ENCODE results near the gene HPCA.

HPCA gene

GRCh38 chr1:32890516-32891240 is 4.4 kb downstream of the HPCA start:
- DNase-seq (ENCODE audit: low spot score): no peak

DNA sequence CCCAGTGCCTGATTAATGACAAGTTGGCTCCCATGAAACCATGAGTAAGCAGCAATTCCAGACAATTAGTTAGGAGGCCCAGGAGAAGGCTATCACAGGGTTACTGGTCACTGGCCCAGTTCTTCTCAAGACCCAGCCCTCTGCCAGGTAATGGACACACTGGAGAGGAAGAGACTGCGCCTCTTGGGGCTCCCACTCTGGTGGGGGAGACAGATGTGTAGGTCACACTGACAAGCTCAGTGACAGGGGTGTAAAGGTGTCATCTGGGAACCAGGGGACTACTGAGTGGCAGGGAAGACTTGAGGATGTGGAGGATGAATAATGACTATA is 4.9 kb downstream of the HPCA start:
- no peak for DNase-seq (ENCODE audit: low spot score)

DNA sequence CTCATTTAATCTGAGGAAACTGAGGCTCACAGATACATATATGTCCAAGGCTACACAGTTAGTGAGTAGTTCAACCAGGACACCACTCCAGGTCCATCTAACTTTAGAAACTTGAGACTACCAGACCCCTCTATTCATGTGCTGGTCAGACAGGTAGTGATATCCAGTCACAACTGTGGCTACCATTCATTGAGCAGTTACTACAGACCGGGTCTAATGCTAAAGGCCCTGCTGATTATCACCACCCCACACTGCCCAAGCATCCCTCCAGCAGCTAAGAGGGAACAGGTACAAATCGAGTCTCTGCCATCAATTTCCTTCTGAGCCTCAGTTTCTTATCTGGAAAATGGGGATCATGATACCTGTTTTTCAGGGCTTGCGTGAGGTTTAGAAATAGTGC is 5.3 kb downstream of the HPCA start:
- no peak for DNase-seq (ENCODE audit: low spot score)

- DNase-seq (ENCODE audit: low spot score): peak; percentile 69
These were observed 6.3 kb downstream of the HPCA start for GRCh38 chr1:32892368-32893197.

DNA sequence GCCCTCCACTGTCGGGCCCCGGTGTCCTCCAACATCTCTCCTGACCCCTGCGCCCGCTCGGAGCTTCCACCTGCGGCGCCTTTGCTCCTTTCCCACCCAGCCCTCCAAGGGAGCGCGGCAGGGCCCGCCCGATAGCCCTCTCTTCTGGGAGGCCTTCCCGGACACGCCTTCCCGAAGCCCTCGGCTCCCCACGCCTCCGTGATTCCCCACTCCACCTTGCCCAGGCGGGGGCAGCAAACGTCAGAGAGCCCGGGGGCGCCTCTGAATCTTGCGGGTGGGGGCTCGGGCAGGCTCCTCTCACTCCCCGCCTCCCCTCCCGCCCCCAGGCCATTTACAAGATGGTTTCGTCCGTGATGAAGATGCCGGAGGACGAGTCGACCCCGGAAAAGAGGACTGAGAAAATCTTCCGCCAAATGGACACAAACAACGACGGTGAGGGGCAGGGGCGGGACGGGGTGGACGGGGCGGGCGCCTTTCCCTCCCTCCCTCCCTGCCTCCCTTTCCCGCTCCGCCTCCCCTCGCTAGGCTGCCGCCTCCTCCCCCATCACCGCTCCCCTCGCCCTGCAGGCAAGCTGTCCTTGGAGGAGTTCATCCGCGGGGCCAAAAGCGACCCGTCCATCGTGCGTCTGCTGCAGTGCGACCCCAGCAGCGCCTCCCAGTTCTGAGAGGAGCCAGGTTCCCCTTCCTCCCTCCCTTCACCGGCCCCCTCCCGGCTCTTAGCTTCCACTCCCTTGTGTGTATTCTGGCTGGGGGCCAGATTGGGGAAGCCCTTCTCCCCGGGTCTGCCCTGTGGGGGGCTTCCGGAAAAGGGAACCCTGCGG is 7.1 kb downstream of the HPCA start:
- DNase-seq (ENCODE audit: low spot score): no peak

DNA sequence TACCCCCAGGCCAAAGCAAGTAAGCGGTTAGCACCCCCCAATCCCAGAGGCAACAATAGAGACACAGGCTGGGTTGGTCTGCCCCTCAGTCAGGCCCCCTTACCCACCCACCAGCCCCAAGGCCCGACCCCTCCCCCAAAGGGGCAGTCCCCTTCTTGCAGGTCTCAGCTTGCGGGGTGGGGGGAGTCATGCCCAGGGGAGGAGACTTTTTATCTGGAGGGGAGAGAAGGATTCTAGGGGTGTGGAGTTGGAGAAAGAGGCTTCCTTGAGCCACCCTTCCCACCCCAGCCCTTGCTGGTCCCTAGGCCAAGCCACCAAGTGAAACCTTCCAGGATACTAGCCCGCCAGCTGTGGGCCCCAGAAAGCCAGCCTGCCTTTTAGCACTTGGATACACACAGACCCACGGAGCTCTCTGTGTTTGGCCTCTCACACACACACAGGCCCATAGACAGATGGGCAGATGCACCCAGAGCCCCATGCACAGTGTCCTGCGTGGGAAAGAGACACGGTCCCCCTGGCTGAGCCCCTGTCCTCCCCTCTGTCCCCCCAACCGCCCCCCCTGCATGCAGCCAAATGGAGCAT is 7.8 kb downstream of the HPCA start:
- no peak for DNase-seq (ENCODE audit: low spot score)

DNA sequence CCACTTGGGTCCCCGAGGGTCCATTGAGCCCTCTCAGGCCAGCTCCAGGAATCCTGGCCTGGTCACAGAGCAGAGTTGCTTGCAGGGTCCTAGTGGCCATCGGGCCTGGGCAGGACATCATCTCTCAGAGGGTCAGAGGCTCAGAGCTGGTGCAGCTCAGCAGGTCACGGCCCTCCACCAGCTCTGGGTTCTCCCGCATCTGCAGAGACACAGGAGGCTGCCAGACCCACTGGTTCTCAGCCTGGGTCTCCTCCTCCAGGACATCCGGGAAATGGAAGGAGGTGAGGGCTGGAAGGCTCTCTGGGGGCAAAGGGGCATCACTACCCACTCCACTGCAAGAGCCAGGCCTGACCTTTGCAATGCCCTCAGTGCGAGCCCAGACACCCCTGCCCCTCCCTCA is 8.4 kb downstream of the HPCA start:
- DNase-seq (ENCODE audit: low spot score): no peak

DNA sequence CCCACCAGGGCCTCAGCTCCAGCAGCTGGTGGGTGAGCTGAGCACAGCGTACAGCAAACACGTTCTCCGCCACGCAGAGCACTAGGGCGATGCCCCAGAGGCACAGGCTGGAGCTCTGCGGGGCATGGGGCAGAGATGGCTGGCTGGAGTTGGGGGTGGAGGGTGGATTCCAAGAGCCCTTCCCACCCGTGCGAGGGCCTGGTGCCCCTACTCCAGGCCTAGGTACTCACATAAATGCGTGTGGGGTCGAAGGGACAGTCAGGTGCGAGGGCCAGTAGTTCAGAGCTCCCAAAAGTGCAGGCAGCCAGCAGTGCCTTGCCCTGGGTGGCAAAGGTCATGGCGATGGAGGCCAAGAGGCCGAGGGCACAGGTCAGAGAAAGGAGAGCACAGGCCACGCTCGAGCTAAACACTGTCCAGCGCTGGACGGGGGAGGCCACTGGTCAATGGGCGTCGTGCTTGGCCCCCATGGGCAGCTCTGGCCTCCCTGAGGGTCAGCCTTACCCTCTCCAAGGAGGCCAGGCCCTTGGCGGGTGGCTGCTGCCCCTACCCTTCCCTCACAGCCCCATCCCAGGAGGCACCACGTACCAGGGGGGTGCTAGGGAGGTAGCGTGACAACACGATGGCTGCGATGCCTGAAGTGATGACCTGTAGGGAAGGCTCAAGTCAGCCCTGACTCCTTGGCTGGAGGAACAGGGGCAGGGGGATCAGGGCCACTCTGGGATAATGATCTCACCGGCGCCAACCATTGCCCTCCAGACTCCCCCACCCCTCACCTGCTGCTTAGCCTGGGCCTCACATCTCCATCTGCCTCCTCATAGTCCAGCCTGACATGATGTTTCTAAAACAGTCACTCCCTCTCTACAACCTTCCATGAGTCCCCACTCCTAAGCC is 9.3 kb downstream of the HPCA start:
- DNase-seq (ENCODE audit: low spot score): no peak

DNA sequence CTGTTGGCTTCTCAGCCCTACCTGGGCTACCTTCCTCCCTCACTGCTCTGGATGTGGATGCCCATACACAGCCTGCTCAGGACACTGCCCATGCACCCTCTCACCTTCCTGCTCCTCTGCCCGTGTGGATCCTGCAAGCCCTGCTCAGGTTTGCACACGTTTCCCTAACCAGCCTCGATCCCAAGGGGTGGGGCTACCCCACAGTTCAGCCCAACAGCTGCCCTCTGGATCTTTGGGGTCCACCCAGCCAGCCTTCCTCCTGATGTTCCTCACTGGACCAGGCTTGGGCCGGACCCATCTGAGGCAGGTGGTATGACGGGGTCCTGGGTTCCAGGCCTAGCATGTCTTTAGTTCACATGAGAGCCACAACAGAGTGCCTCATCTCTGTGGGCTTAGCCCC is 10.2 kb downstream of the HPCA start:
- DNase-seq (ENCODE audit: low spot score): no peak

- DNase-seq (ENCODE audit: low spot score): no peak
These were observed 11.1 kb downstream of the HPCA start for GRCh38 chr1:32897082-32898049.

DNA sequence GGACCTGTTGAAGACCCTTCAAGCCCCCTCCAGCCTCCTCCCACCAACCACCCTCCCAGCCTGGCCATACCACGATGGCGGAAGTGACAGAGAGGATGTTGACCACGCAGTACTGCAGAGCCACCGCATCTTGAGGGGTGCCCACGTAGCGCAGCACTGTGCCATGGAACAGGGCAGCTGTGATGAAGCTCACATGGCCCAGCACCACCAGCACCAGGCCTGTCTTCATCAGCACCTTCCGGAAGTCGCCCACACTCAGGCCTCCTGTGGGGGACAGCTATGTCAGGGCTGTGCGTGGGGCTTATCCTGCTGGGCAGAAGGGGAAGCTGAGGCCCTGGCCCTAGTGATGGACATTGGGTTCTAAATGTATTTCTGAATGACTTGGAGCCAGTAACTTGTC is 11.8 kb downstream of the HPCA start:
- DNase-seq (ENCODE audit: low spot score): no peak

GRCh38 chr1:32898958-32899357 is 12.7 kb downstream of the HPCA start:
- no peak for DNase-seq (ENCODE audit: low spot score)

GRCh38 chr1:32899586-32900296 is 13.4 kb downstream of the HPCA start:
- DNase-seq (ENCODE audit: low spot score): no peak

- DNase-seq (ENCODE audit: low spot score): no peak
These were observed 14.2 kb downstream of the HPCA start for GRCh38 chr1:32900371-32900955.

- DNase-seq (ENCODE audit: low spot score): no peak
These were observed 14.9 kb downstream of the HPCA start, which contains the start of gene TMEM54 for GRCh38 chr1:32900956-32901822. TSS of gene TMEM54 (minus strand) at chr1:32901389. CDS start at chr1:32901238, 151 bp downstream.

- no peak for DNase-seq (ENCODE audit: low spot score)
These were observed 15.7 kb downstream of the HPCA start for GRCh38 chr1:32901823-32902534.

- DNase-seq (ENCODE audit: low spot score): no peak
These were observed 16.2 kb downstream of the HPCA start for GRCh38 chr1:32902535-32902920.
